ACC112 (cell line): ENCODE data around the gene SYNE1.

Experiments
- H2AFZ ChIP-seq: fragments of 200-600 bp; sonication (generic); one replicate; pipeline ENCODE4 v1.6.0; 2017; ENCODE audit warnings: antibody characterized with exemption, low read length; ENCODE audit not compliant: unreplicated experiment
- H3K27ac ChIP-seq: fragments of 200-600 bp; sonication (generic); 2 replicates; pipeline ENCODE4 v1.5.1; 2014; ENCODE audit warnings: low read depth, mild to moderate bottlenecking, antibody characterized with exemption, low read length, moderate library complexity
- H3K27me3 ChIP-seq: fragments of 200-600 bp; sonication (generic); 2 replicates; pipeline ENCODE4 v1.6.1; 2014; ENCODE audit warnings: mild to moderate bottlenecking, antibody characterized with exemption, low read length, moderate library complexity, mixed read lengths; ENCODE audit not compliant: insufficient read depth
- H3K36me3 ChIP-seq: fragments of 200-600 bp; sonication (generic); 2 replicates; pipeline ENCODE4 v1.6.1; 2016; ENCODE audit warnings: mild to moderate bottlenecking, antibody characterized with exemption, low read length, moderate library complexity, mixed read lengths; ENCODE audit not compliant: insufficient read depth
- H3K4me1 ChIP-seq: fragments of 200-600 bp; sonication (generic); one replicate; pipeline ENCODE4 v1.6.1; 2016; ENCODE audit warnings: low read length, mixed read lengths; ENCODE audit not compliant: insufficient read depth, unreplicated experiment, control insufficient read depth
- H3K4me3 ChIP-seq: fragments of 200-600 bp; sonication (generic); 2 replicates; pipeline ENCODE4 v1.5.1; 2014; ENCODE audit warnings: mild to moderate bottlenecking, low read depth, low read length
- H3K79me2 ChIP-seq: fragments of 200-600 bp; sonication (generic); one replicate; pipeline ENCODE4 v1.6.0; 2016; ENCODE audit warnings: low read length; ENCODE audit not compliant: control insufficient read depth, unreplicated experiment, insufficient read depth

Gene SYNE1

GRCh38 chr6:152124429-152125074 lies 512.6 kb downstream of the SYNE1 start:
- Histone ChIP-seq H3K36me3 (no peaks in the 10 kb centered on the region; the same call in 1 of the 2 replicates), H3K4me1 (peaks cover under 1% of the 10 kb centered on the region), H3K27ac (no peak overlapping the region), H3K27me3 (no peaks in the 10 kb centered on the region), H2AFZ (no peak overlapping the region), H3K4me3 (no peak overlapping the region), H3K79me2 (no peaks in the 10 kb centered on the region)

GRCh38 chr6:152123076-152123475 lies 514.1 kb downstream of the SYNE1 start:
- Histone ChIP-seq H3K79me2 (no peaks in the 10 kb centered on the region), H3K36me3 (no peaks in the 10 kb centered on the region; the same call in 1 of the 2 replicates), H3K4me1 (no peaks in the 10 kb centered on the region), H3K27ac (no peak overlapping the region), H3K27me3 (no peaks in the 10 kb centered on the region), H3K4me3 (no peak overlapping the region), H2AFZ (no peak overlapping the region)

GRCh38 chr6:152122434-152122833 lies 514.7 kb downstream of the SYNE1 start:
- Histone ChIP-seq H2AFZ (no peak overlapping the region), H3K4me1 (no peaks in the 10 kb centered on the region), H3K27ac (no peak overlapping the region), H3K79me2 (no peaks in the 10 kb centered on the region), H3K4me3 (no peak overlapping the region), H3K36me3 (no peaks in the 10 kb centered on the region; the same call in 1 of the 2 replicates), H3K27me3 (no peaks in the 10 kb centered on the region)

DNA sequence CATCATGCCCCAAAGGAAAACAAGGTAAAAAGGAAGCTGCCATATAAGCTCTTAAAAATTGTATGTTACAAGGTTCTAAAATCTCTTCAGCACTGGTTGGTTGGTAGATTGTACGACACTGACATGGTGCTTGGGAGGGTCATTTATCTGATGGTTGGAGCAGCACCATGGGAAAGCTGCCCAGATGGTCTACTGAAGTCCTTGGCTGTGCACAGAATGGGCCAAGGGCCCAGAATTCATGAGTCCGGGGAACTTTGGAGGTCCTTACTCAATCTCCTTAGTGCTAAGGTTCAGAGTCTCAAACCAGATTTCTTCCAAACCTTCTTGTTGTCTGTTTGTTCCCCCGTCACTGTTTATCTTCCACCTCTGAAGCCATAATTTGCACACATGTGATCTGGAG lies 515.3 kb downstream of the SYNE1 start:
- H3K79me2 ChIP-seq: no peaks in the 10 kb centered on the region
- H3K27me3 ChIP-seq: no peaks in the 10 kb centered on the region
- no peaks in the 10 kb centered on the region; the same call in 1 of the 2 replicates for H3K36me3 ChIP-seq
- no peaks in the 10 kb centered on the region for H3K4me1 ChIP-seq
- no peak overlapping the region for H2AFZ ChIP-seq
- H3K27ac ChIP-seq: no peak overlapping the region
- no peak overlapping the region for H3K4me3 ChIP-seq

DNA sequence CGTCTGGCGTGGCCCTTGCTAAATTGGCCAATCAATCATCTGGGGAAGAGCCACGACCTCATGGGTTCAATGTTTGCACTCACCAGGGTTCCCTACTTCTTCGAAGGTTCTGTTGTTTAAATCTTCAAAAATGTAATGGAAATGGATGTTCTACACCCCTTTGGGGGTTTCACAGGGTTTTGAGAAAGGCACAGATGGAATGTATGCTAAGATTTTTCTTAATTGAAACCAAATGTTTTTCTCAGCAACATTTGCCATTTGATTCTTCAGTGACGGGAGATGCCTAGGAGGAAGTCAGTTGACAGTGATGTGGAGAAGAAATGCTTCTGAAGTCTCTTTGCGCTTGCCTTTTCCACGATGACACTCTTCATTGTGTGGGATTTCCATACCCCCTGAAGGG lies 517.3 kb downstream of the SYNE1 start:
- Histone ChIP-seq H3K4me1 (no peaks in the 10 kb centered on the region), H3K79me2 (no peaks in the 10 kb centered on the region), H2AFZ (no peak overlapping the region), H3K36me3 (no peaks in the 10 kb centered on the region; the same call in 1 of the 2 replicates), H3K27me3 (no peaks in the 10 kb centered on the region), H3K4me3 (no peak overlapping the region), H3K27ac (no peak overlapping the region)

DNA sequence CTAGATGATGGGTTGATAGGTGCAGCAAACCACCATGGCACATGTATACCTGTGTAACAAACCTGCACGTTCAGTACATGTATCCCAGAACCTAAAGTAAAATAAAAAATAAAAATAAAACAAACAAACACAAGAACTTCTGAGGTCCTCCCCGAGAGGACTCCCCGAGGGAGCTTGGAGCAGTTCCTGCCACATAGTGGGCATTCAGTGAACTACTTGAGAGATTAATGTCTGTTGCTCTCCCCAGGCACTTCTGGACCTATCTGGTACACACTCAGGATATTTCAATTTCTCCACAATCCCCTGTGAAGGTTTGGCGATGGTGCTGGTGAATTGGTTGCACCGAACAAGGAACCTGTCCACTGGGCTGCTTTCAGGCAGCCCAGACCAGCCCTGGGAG lies 518.5 kb downstream of the SYNE1 start:
- no peaks in the 10 kb centered on the region for H3K27me3 ChIP-seq
- H3K4me1 ChIP-seq: no peaks in the 10 kb centered on the region
- H3K27ac ChIP-seq: no peak overlapping the region
- no peaks in the 10 kb centered on the region for H3K79me2 ChIP-seq
- no peak overlapping the region for H2AFZ ChIP-seq
- no peaks in the 10 kb centered on the region; the same call in 1 of the 2 replicates for H3K36me3 ChIP-seq
- no peak overlapping the region for H3K4me3 ChIP-seq

GRCh38 chr6:152118224-152118623 lies 518.9 kb downstream of the SYNE1 start:
- no peak overlapping the region for H3K27ac ChIP-seq
- no peak overlapping the region for H3K4me3 ChIP-seq
- H3K4me1 ChIP-seq: no peaks in the 10 kb centered on the region
- H3K79me2 ChIP-seq: no peaks in the 10 kb centered on the region
- H3K36me3 ChIP-seq: no peaks in the 10 kb centered on the region; the same call in 1 of the 2 replicates
- no peak overlapping the region for H2AFZ ChIP-seq
- no peaks in the 10 kb centered on the region for H3K27me3 ChIP-seq

DNA sequence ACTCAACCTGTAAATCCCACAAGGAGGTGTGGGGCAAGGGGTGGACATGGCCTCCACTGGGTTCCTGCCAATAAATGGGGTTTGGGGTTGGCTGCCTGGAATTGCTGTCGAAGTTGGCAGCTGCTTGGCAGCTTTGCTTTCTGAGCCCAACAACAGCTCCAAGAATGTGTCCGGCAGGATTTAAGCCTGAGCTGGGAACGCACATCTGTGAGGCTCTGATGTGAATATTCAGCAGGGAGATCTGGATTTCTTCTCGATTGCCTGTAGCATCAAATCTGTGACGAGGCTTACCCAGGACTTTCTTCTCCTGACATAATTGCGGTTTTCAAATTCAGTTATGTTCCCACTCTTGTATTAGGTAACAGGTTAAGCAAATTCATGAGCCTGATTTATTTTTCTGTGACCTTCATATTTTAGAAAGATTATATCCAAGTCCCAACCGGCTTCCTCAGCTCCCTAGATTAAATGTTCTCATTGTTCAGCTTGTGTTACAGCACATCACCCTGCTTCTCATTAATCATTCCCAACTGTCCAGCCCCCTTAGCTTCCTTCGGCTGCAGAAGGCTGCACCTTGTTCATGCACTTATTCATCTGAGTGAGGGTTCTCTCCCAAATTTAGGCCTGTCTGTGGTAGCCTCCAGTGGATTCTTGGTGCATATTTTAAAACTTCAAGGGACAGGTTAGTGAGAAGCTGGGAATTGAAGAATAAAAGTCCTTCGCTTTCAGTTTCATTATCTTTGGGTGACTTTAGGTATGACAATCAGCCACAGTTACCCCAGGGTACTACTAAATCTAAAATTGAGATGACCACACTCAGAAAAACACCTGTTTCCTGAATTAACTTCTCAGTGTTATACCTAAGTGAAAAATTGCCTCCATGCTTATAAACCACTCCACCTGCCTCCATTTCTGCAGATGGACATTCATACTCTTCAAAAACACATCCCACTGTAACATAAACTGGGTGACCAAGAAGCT lies 519.7 kb downstream of the SYNE1 start:
- Histone ChIP-seq H3K36me3 (no peaks in the 10 kb centered on the region; the same call in 1 of the 2 replicates), H3K27ac (no peak overlapping the region), H3K27me3 (no peaks in the 10 kb centered on the region), H3K4me1 (no peaks in the 10 kb centered on the region), H3K79me2 (no peaks in the 10 kb centered on the region), H3K4me3 (no peak overlapping the region), H2AFZ (no peak overlapping the region)

- Histone ChIP-seq H3K36me3 (no peaks in the 10 kb centered on the region), H3K4me1 (peaks cover 4% of the 10 kb centered on the region), H2AFZ (no peak overlapping the region), H3K4me3 (no peak overlapping the region), H3K27me3 (no peaks in the 10 kb centered on the region), H3K79me2 (no peaks in the 10 kb centered on the region), H3K27ac (no peak overlapping the region)
Observed at GRCh38 chr6:152112491-152113261, 524.5 kb downstream of the SYNE1 start.
